Amniotic stem cell (primary cell): ENCODE measurements around the gene ZMYM3.
A peak's percentile ranks its signal among the peaks of the same experiment; 100 is the strongest.
"Not testable (repeated sequence)": the region's sequence is repeated elsewhere in the genome, so short reads cannot be mapped to it uniquely, and the experiment has no call there.

Experiments used
- DNase-seq: peaks from one replicate; lab custom pipeline; 2025; lab: John Stamatoyannopoulos, UW

Gene ZMYM3

GRCh38 chrX:71254092-71254963, at the start of gene ZMYM3:
ZMYM3 (minus strand) TSS chrX:71254140; CDS start chrX:71253255, 885 bp downstream.
- DNase-seq, result peak; percentile 9

GRCh38 chrX:71302461-71303213, 48.7 kb upstream of the ZMYM3 start:
- no peak for DNase-seq

- DNase-seq, result no peak
Measured at GRCh38 chrX:71301195-71301924, 47.4 kb upstream of the ZMYM3 start, which contains the start of gene ITGB1BP2. ITGB1BP2 (plus strand) TSS chrX:71301750; CDS start chrX:71301807, 57 bp downstream.

DNA sequence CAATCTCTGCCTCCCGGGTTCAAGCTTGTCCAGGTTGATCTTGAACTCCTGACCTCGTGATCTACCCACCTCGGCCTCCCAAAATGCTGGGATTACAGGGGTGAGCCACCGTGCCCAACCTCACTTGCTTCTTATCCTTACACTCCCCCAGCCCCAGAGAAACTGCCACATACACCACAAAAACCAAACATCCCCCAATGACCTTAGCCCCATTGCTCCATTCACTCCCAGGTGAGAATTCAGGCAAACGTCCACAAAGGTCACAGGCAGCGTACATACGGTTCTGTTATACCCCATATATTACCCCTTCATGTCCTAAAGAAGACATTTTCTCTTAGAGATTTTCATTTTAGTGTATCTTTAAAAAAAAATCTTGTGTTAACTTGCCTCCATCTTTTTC, 46.6 kb upstream of the ZMYM3 start:
- not testable (repeated sequence) for DNase-seq

GRCh38 chrX:71300064-71300463, 46.1 kb upstream of the ZMYM3 start:
- not testable (repeated sequence) for DNase-seq

GRCh38 chrX:71298119-71298518, 44.2 kb upstream of the ZMYM3 start:
- DNase-seq, result no peak

DNA sequence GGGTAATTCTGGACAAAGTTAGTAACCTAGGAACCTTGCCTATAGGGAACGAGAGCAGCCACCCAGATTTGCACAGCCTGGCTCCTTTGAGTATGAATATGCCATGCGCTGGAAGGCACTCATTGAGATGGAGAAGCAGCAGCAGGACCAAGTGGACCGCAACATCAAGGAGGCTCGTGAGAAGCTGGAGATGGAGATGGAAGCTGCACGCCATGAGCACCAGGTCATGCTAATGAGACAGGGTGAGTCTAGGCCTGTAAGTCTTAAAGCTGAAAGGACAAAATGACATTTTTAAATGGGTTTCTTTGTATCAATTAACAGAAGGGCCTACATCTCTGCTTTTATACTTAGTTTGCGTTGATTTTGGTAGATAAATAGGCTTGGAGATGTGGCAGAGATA, 42.9 kb upstream of the ZMYM3 start:
- no peak for DNase-seq

DNA sequence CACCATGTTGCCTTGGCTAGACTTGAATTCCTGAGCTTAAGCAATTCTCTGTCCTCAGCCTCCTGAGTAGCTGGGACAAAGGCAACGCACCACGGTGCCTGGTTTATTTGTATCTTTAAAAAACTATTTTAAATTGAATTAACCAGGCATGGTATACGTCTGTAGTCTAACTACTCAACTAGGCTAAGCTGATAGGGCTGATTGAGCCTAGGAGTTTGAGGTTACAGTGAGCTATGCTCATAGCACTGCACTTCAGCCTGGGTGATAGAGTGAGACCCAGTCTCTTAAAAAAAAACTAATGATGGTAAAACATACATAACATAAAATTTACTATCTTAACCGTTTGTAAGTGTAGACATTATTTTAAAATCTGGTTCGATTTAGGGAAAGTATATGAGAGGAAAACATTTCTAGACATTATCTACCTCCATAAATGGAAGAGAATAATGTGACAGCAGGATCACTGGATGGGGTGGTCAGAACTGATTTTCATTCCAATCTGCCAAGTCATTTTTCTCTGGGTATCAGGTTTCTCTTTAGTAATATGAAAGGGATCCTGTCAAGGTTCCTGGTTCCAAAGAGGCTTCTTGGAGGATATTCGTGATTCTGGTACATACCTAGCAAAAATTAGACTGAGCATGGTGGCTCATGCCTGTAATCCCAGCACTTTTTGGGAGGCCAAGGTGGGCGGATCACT, 38.9 kb upstream of the ZMYM3 start:
- DNase-seq, result peak; percentile 31

- DNase-seq, result no peak
Measured at GRCh38 chrX:71291381-71291780, 37.4 kb upstream of the ZMYM3 start.

GRCh38 chrX:71285929-71286328, 32.0 kb upstream of the ZMYM3 start:
- no peak for DNase-seq

GRCh38 chrX:71283403-71284143, 29.6 kb upstream of the ZMYM3 start, which contains the start of gene NONO:
NONO (plus strand) TSS chrX:71283635; CDS start chrX:71290638, 7,003 bp downstream.
- DNase-seq, result peak; percentile 87

DNA sequence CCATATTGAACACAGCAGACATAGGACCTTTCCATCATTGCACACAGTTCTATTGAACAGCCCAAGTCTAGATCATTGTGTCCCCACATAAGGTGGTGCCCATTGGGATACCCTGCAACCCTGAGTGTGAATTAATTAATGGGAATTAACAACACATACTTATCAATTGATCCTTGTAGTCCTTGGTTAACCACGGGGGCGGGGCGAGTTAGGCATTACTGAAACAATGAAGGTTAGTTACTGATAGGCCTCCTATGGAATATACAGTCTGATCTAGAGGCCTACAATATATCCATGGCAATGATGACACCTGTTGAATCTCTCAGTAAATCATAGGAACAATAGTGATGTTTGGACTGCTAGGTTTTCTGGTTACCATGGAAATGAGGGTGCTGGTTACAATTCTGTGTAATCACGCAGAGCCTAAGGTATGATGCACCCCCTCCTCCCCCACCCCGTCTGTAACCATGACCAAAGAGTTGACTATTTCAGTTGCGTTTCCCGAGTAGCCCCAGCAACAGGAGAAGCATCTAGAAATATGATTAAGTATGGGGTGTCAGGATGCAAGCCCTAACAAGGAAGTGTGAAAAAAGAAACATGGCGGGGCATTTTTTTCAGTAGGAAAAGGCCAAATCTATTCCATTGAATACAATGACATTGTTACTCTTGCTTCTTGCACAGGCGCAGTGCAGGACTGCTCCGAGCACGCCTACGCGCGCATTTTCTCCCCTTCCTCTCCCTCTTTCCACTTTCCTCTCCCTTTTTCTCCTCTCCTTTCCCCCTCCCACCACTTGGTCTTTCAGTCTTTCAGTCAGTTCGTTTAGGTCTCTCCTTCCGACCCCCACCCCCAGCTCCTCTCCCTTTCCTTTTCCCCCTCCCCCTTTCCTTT, 28.8 kb upstream of the ZMYM3 start:
- no peak for DNase-seq

GRCh38 chrX:71281300-71281699, 27.4 kb upstream of the ZMYM3 start:
- DNase-seq, result not testable (repeated sequence)

DNA sequence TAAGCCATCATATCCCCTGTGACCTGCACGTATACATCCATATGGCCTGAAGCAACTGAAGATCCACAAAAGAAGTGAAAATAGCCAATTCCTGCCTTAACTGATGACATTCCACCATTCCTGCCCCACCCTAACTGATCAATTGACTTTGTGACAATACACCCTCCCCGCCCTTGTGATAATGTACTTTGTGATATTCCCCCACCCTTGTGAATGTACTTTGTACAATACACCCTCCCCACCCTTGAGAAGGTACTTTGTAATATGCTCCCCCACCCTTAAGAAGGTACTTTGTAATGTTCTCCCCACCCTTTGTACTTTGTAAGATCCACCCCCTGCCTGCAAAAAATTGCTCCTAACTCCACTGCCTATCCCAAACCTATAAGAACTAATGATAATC, 18.4 kb upstream of the ZMYM3 start:
- DNase-seq, result not testable (repeated sequence)

DNA sequence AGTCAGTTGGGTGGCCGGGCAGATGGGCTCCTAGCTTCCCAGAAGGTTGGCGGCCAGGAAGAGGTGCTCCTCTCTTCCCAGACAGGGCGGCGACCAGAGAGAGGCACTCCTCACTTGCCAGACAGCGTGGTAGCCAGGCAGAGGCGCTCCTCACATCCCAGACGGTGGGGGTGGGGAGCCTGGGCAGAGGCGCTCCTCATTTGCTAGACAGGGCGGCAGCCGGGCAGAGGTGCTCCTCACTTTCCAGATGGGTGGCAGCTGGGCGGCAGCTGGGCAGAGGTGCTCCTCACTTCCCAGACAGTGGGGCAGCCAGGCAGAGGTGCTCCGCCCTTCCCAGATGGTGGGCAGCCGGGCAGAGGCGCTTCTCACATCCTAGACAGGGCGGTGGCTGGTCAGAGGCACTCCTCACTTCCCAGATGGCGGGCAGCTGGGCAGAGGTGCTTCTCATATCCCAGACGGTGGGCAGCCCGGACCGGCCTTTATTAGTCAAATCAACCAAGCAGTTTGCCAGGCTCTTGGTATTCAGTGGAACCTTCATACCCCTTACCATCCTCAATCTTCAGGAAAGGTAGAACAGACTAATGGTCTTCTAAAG, 16.0 kb upstream of the ZMYM3 start:
- no peak for DNase-seq

- DNase-seq, result not testable (repeated sequence)
Measured at GRCh38 chrX:71268624-71269023, 14.7 kb upstream of the ZMYM3 start.

DNA sequence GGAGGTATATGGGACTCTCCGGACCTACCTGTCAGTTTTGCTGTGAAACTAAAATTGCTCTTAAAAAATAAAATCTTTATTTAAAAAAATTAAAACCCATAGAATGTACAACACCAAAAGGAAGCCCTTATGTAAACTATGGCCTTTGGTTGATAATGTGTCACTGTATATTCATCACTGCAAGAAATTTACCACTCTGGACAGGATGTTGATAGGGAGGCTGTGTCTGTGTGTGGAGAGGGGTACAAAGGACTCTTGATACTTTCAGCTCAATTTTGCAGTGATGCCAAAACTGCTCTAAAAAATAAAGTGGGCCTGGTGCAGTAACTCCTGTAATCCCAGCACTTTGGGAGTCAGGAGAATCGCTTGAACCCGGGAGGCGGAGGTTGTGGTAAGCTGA, 2.9 kb upstream of the ZMYM3 start:
- DNase-seq, result no peak

GRCh38 chrX:71256051-71256450, 2.1 kb upstream of the ZMYM3 start:
- DNase-seq, result no peak
